Stomach (tissue), 4 donors: ENCODE measurements around the gene GOLGA2.

Experiments
- CTCF ChIP-seq, 7 experiments: fragments of 450-650 bp in 4 of 7; fragments of 200-600 bp in 3 of 7; sonication (generic) in 3 of 7; IDR thresholded peaks; one replicate each; pipeline ENCODE4 v1.5.1; 2016 to 2019; ENCODE audit warnings: antibody characterized with exemption in 7 of 7, control low read depth in 2 of 7, mild to moderate bottlenecking in 1 of 7
- POLR2A ChIP-seq, 4 donors: fragments of 450-650 bp; IDR thresholded peaks; one replicate each; pipeline ENCODE4 v1.6.1; 2016; ENCODE audit warnings: antibody characterized with exemption in 4 of 4, control low read depth in 2 of 4, mild to moderate bottlenecking in 1 of 4, moderate library complexity in 1 of 4
- POLR2AphosphoS5 ChIP-seq, 3 donors: sonication (generic); formaldehyde crosslinking; IDR thresholded peaks; one replicate each; pipeline ENCODE4 v1.6.1; 2016; ENCODE audit warnings: antibody characterized with exemption in 3 of 3

GRCh38 chr9:128322404-128323211 is 46.8 kb upstream of the GOLGA2 start, which contains the start of the genes COQ4 and TRUB2:
- peak in 1 of 7 experiments; percentile 18 for TF ChIP-seq CTCF (IDR thresholded peaks at IDR 0.05)
- no peak for TF ChIP-seq POLR2A (IDR thresholded peaks at IDR 0.05)
- peak; percentile 46 to 66 (median 48) for TF ChIP-seq POLR2AphosphoS5 (IDR thresholded peaks at IDR 0.05)
